Effector memory CD8-positive, alpha-beta T cell (primary cell): ENCODE measurements around the gene IGLL1.

Source experiments
- ATAC-seq: fragments of 150-1000 bp; cut with Tn5 transposase; replicated peaks from 2 replicates; pipeline ENCODE4 v1.10.0; 2021; ENCODE audit warnings: mild to moderate bottlenecking, moderate library complexity
- DNase-seq, 3 experiments: peaks; one replicate each; pipeline ENCODE4 v3.0.0; 2021
- H3K27ac Mint-ChIP-seq, 2 donors: one replicate each; pipeline ENCODE4 v1.8.0; 2022; ENCODE audit warnings: mild to moderate bottlenecking in 2 of 2, mixed read lengths in 2 of 2, moderate library complexity in 2 of 2
- H3K27me3 Mint-ChIP-seq, 2 donors: one replicate each; pipeline ENCODE4 v1.8.0; 2022; ENCODE audit warnings: mixed read lengths in 2 of 2
- H3K36me3 Mint-ChIP-seq: one replicate; pipeline ENCODE4 v1.8.0; 2022; ENCODE audit warnings: mild to moderate bottlenecking, moderate library complexity, mixed read lengths; ENCODE audit not compliant: insufficient read depth
- H3K4me1 Mint-ChIP-seq, 2 donors: one replicate each; pipeline ENCODE4 v1.8.0; 2022; ENCODE audit warnings: low read depth in 2 of 2, mixed read lengths in 2 of 2
- H3K4me3 Mint-ChIP-seq, 2 donors: one replicate each; pipeline ENCODE4 v1.8.0; 2022; ENCODE audit warnings: mild to moderate bottlenecking in 2 of 2, mixed read lengths in 2 of 2, moderate library complexity in 2 of 2
- H3K9me3 Mint-ChIP-seq, 2 donors: one replicate each; pipeline ENCODE4 v1.8.0; 2022; ENCODE audit warnings: mixed read lengths in 2 of 2

IGLL1 gene

DNA sequence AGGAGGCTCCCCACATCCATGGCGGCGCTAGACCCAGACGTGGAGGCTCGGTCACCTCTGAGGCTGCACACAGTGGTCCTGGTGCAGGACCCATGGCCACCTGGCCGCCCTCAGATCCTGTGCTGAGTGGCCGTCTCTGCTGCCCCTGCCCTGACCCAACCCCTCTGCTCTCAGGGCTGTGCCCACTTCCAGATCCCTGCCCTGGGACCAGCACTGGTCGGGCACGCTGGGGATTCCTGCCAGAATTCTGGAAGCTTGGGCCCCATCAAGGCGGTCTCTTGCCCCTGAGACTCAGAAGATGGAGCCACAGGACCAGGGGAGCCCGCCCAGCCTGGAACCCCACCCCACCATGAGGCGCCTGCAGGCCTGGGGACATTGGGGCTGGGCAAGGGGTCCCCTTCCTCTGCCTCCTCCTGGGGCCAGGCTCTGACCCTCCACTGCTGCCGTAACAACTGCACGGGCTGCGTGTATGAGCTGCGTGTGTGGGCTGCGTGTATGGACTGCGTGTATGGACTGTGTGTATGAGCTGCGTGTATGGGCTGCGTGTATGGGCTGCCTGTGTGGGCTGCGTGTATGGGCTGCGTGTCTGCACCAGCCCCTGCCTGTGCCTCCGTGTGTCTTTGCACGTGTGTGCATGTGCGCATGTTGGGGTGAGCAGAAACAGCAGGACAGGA lies 48.7 kb downstream of the IGLL1 start:
- H3K4me1 Mint-ChIP-seq: peaks cover 0 to 3% of the 10 kb centered on the region in 2 donors
- no peaks in the 10 kb centered on the region for H3K36me3 Mint-ChIP-seq
- ATAC-seq (no peak), DNase-seq (no peak)
- H3K4me3 Mint-ChIP-seq: no peak overlapping the region
- H3K9me3 Mint-ChIP-seq: no peaks in the 10 kb centered on the region
- H3K27ac Mint-ChIP-seq: no peak overlapping the region
- peaks cover 32 to 51% of the 10 kb centered on the region in 2 donors for H3K27me3 Mint-ChIP-seq

DNA sequence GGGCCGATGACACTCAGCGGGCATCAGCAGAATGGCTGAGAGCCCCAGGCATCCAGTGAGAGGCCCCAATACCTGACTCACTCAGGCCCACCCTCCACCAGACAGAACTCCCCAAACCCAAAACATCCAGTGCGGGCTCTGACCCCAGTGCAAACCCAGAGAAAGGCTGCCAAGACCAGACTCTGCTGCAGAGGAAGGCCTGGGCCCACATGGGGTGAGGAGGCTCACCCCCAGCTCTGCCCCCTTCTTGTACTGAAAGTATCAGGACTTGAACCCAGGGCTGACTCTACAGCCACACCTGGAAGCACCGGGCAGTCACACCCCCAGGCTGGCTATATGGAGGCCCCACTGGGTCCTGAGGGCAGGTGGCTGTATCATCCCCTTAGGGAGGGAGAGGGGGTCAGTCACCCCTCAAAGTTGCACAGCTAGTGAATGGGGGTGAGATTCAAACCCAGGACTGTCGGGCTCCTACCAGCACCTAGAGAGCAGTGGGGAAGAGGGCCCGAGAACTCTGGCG lies 49.3 kb downstream of the IGLL1 start:
- Mint-ChIP-seq H3K4me3 (no peak overlapping the region), H3K27me3 (peaks cover 32 to 54% of the 10 kb centered on the region in 2 donors), H3K27ac (no peak overlapping the region), H3K9me3 (no peaks in the 10 kb centered on the region), H3K4me1 (peaks cover 0 to 3% of the 10 kb centered on the region in 2 donors), H3K36me3 (no peaks in the 10 kb centered on the region)
- no peak for DNase-seq
- no peak for ATAC-seq

DNA sequence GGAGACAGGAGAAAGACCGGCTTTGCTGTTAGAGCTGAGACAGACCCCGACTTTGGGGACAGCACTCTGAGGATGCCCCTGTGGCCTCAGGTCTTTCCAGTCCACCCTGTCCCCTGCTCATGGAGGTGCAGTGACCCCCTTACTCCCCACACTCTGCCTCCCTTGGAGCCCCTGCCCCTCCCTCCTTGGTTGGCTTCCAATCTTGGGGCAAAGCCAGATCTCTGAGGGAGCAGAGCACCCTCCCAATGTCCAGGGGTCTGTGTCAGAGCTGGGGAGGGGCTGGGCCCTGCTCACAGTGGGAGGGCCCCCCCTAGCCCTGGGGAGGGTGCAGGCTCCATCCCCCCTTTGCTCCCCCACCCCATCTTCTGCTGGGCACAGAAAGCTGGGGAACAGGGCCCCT lies 50.0 kb downstream of the IGLL1 start:
- DNase-seq (no peak), ATAC-seq (no peak)
- Mint-ChIP-seq H3K36me3 (no peaks in the 10 kb centered on the region), H3K4me3 (no peak overlapping the region), H3K27me3 (peaks cover 32 to 54% of the 10 kb centered on the region in 2 donors), H3K27ac (no peak overlapping the region), H3K9me3 (no peaks in the 10 kb centered on the region), H3K4me1 (peaks cover 0 to 3% of the 10 kb centered on the region in 2 donors)

DNA sequence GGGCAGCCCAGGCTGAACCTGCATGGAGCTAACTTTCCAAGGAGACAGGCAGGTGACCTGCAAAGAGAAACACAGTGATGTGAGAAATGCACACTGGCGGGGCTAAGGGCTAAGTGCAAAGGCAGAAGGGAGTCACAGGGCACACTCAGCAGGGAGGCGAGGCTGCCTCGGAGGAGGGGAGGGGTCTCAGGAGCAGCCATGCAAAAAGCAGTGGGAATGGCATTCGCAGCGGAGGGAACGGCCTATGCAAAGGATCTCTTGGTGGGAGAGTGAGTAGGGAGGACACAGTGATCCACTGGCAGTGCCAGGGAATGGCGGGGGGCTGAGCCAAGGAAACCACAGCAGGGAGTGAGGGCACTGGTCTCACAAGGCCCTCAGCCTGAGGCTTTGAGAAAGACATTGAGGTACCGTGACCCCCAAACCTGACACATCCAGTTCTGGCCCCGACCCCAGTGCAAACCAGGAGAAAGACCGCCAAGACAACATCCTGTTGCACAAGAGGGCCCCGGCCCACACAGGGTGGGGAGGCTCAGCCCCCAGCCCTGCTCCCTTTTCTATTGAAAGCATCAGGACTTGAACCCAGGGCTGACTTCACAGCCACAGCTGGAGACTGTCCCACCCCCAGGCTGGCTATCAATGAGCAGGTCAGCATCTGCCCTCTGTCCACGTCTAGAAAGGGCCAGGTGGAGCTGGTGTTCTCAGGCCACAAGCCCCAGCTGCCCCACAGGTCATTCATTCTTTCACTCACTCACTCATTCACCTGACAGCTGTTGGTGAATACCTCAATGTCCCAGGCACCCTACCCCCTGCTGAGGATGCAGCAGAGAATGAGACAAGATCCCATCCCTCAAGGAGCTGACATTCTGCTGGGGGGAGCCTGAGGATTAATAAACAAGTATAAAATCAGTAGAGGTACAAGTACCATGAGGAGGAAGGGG lies 50.7 kb downstream of the IGLL1 start:
- H3K4me1 Mint-ChIP-seq: peaks cover 0 to 3% of the 10 kb centered on the region in 2 donors
- H3K9me3 Mint-ChIP-seq: no peaks in the 10 kb centered on the region
- DNase-seq (no peak), ATAC-seq (no peak)
- no peak overlapping the region for H3K4me3 Mint-ChIP-seq
- no peaks in the 10 kb centered on the region for H3K36me3 Mint-ChIP-seq
- no peak overlapping the region for H3K27ac Mint-ChIP-seq
- H3K27me3 Mint-ChIP-seq: peaks cover 32 to 54% of the 10 kb centered on the region in 2 donors

DNA sequence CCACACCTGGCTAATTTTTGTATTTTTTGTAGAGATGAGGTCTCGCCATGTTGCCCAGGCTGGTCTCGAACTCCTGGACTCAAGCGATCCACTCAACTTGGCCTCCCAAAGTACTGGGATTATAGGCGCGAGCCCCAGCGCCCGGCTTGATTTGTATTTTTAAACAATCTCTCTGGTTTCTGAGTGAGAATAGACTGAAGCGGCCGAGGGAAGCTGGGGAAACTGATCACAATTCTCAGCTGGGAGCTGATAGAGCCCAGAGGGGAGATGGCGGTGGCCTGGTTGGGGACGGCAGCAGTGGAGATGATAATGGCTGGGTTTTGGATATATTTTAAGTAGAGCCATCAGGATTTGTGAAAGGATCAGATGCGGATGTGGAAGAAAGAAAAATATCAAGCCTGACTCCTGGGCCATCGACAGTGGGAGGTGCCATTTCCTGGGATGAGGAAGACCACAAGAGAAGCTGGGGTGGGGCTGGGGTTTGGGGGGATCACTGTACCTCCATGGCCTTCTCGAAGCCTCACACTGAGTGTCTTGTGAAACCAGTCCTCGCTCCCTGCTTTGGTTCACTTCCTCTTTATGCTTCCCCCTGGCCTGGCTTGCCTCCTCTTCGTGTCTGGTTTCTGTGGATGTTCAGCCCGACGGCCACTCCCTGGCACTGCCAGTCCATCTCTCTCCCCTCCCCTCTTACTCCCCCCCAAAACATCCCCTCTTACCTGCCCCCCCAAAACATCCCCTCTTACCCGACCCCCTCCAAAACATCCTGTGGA lies 51.9 kb downstream of the IGLL1 start:
- Mint-ChIP-seq H3K27ac (no peak overlapping the region), H3K4me1 (peaks cover 0 to 3% of the 10 kb centered on the region in 2 donors), H3K27me3 (peaks cover 28 to 54% of the 10 kb centered on the region in 2 donors), H3K36me3 (no peaks in the 10 kb centered on the region), H3K4me3 (no peak overlapping the region), H3K9me3 (no peaks in the 10 kb centered on the region)
- no peak for ATAC-seq
- DNase-seq: no peak

DNA sequence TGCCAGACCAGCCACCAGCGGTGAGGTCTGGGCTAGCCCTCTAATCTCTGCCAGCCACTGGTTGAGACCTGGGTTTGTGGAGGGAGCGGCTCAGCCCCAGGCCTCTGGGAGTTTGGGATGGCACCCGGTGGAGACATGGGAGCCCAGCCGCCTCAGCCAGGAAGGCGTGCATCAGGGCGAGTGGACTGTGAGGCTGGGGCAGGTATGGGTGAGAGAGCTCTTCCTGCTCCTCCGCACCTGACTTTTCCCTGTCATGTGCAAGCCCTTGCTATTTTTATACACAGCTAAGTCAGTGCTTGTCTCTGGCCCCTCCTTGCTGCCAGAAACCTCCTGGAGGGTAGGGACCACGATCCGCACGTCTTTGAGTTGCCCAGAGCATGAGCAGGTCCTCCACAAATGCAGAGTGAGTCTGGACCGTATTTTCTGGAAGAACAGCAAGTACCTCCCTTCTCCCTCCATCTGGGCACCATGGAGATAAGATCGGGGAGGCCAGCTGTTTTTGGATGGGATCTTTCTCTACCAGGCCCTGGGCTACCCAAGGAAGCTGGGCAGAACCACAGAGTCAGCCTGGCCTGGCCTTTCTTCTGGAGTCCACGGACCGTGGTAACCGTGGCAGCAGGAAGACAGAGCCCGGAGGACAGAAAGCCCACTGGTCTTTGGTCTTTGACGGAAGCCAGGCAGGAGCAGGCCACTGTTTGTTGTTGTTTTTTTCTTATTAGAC lies 53.3 kb downstream of the IGLL1 start:
- Mint-ChIP-seq H3K27ac (no peak overlapping the region), H3K9me3 (no peaks in the 10 kb centered on the region), H3K36me3 (peaks cover 6% of the 10 kb centered on the region), H3K4me1 (peaks cover 0 to 1% of the 10 kb centered on the region in 2 donors), H3K4me3 (no peak overlapping the region), H3K27me3 (peaks cover 16 to 46% of the 10 kb centered on the region in 2 donors)
- no peak for DNase-seq
- no peak for ATAC-seq

DNA sequence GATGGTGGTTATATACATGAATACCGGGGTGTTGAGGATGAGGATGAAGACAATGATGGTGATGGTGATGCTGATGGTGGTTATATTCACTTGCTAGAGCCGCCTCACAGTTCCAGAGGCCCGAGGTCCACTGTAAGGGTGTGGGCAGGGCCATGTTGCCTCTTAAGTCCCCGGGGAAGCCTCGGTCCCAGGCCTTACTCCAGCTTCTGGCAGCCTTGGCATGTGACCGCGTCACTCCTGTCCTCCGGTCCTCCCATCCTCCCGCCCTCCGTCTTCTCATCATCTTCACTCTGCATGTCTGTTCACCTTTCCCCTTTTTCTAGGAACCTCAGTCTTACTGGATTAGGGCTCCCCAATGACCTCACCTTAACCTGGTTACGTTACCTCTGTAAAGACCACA lies 54.6 kb downstream of the IGLL1 start:
- H3K36me3 Mint-ChIP-seq: peaks cover 6% of the 10 kb centered on the region
- no peak overlapping the region for H3K4me3 Mint-ChIP-seq
- DNase-seq: no peak
- no peak overlapping the region for H3K27ac Mint-ChIP-seq
- peaks cover 12 to 45% of the 10 kb centered on the region in 2 donors for H3K27me3 Mint-ChIP-seq
- no peaks in the 10 kb centered on the region for H3K9me3 Mint-ChIP-seq
- no peak for ATAC-seq
- peaks cover 3 to 8% of the 10 kb centered on the region in 2 donors for H3K4me1 Mint-ChIP-seq

DNA sequence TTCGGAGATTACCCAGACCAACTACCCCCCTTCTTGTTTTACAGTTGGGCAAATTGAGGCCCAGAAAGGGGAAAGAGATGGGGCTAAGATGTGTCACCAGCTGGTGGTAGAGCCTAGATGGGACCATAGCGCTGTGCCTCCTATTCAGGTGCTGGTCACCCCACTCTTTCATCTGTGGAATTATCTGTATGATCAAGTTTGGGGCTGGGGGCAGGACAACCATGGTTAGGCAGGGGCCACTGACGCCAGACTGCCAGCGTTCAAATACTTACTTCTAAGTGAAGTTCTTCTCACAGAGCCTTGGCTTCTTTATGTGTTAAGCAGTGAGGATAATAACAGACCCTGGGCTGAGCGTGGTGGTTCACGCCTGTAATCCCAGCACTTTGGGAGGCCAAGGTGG lies 55.9 kb downstream of the IGLL1 start:
- peaks cover 11 to 41% of the 10 kb centered on the region in 2 donors for H3K27me3 Mint-ChIP-seq

DNA sequence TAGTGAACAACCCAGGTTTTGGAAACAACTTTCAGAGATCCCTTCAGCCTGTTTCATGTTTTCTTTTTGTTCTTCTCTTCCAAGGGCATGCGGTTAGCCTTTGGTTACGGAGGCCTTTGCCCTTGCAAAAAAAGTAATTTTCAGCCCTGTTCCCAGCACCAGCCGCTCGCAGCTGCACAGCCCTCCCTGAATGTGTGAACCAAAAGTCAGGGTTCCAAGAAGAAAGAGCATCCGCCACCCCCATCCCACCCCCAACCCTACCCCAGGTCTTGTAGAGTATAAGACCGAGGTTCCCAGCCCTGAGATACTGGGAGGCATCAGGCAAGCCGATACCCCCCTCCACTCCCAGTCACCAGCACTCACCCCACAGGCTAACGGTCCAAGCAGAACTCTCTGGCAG lies 56.4 kb downstream of the IGLL1 start:
- H3K27me3 Mint-ChIP-seq: peaks cover 11 to 41% of the 10 kb centered on the region in 2 donors
- H3K9me3 Mint-ChIP-seq: no peaks in the 10 kb centered on the region
- no peak overlapping the region for H3K27ac Mint-ChIP-seq
- peaks cover 3 to 8% of the 10 kb centered on the region in 2 donors for H3K4me1 Mint-ChIP-seq
- H3K36me3 Mint-ChIP-seq: peaks cover 6% of the 10 kb centered on the region
- no peak for ATAC-seq
- no peak for DNase-seq
- no peak overlapping the region for H3K4me3 Mint-ChIP-seq

More for the DNA sequence above, 55.9 kb downstream of the IGLL1 start:
- no peaks in the 10 kb centered on the region for H3K9me3 Mint-ChIP-seq
- DNase-seq: no peak
- ATAC-seq: no peak
- no peak overlapping the region for H3K27ac Mint-ChIP-seq
- H3K36me3 Mint-ChIP-seq: peaks cover 6% of the 10 kb centered on the region
- no peak overlapping the region for H3K4me3 Mint-ChIP-seq
- peaks cover 3 to 8% of the 10 kb centered on the region in 2 donors for H3K4me1 Mint-ChIP-seq
